ENCODE measurements around the gene NUPR2.

GRCh38 chr7:56124981-56125380 is 8.8 kb upstream of the NUPR2 start:
- TF ChIP-seq POLR2A (IDR thresholded peaks at IDR 0.05) = no peak
- no peak for TF ChIP-seq CTCF (IDR thresholded peaks at IDR 0.05)

All from heart left ventricle (tissue), 13 donors.